HG02852 (cell line): ENCODE results near the gene INSIG2.

ENCODE experiments used
- ATAC-seq: cut with Tn5 transposase; IDR thresholded peaks from one replicate; pipeline ENCODE4 v1.9.1; 2021; ENCODE audit warnings: mild to moderate bottlenecking, moderate library complexity; ENCODE audit not compliant: unreplicated experiment

INSIG2 gene

GRCh38 chr2:118097657-118098056 is 9.4 kb downstream of the INSIG2 start:
- ATAC-seq, result no peak

DNA sequence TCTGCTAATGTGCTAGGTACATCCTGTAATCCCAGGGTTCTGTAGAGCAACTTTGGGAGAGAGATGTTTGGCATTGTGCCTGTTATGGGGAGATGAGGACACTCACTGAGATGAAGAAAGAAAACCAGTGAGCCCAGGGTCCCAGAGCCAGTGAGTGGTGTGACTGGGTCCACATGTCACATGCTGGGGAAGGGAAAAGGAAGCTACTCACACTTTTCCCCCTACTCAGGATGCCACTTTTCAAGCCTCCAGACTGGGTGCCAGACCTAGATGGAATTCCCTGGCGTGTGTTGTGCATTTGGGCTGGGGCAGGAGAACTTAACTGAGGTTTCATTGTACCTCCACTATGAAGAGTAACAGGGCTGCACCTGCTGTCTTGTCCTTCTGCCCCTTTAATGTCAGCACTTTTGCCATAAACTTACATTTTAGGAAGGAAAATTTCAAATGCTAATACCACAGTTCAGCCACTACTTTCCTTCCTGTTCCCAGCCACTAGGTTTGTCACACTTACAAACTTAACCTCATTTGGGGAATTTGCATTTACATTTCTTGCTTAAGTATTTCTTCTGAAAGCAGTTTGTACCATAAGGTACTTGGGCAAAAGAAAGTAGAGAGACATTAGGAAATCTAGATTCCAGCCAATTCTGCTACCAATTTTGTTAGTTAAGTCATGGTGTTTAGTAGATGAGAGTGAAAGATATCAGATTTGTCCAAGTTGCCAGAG is 10.2 kb downstream of the INSIG2 start:
- no peak for ATAC-seq

DNA sequence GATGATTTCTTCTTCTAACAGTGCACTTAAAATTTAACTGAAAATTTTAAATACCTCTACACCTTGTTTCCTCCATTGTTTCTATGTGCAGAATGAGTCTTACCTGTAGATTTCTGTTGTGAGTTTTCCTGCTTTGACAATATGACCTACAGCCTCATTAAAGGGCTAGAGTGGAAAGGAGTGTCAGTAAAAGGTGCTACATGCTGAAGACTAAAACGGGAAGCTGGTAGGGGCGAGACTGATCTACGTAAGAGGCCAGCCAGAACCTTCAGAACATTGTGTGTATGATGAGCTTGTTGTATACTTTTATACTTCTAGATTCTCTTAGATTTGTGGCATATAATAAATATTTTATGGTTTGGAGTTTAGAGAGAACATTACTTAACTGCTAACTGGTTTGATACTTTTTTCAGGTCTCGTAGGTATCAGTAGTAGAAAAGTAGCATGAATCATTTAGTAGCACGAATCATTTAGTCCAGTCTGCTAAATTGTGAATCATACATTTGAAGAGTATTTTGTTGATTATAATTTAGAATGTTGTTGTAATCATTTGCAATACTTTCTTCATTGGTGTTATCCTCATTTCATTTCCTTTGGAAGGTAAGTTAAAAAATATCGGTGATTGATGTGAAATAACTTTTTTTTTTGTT is 14.3 kb downstream of the INSIG2 start:
- no peak for ATAC-seq

DNA sequence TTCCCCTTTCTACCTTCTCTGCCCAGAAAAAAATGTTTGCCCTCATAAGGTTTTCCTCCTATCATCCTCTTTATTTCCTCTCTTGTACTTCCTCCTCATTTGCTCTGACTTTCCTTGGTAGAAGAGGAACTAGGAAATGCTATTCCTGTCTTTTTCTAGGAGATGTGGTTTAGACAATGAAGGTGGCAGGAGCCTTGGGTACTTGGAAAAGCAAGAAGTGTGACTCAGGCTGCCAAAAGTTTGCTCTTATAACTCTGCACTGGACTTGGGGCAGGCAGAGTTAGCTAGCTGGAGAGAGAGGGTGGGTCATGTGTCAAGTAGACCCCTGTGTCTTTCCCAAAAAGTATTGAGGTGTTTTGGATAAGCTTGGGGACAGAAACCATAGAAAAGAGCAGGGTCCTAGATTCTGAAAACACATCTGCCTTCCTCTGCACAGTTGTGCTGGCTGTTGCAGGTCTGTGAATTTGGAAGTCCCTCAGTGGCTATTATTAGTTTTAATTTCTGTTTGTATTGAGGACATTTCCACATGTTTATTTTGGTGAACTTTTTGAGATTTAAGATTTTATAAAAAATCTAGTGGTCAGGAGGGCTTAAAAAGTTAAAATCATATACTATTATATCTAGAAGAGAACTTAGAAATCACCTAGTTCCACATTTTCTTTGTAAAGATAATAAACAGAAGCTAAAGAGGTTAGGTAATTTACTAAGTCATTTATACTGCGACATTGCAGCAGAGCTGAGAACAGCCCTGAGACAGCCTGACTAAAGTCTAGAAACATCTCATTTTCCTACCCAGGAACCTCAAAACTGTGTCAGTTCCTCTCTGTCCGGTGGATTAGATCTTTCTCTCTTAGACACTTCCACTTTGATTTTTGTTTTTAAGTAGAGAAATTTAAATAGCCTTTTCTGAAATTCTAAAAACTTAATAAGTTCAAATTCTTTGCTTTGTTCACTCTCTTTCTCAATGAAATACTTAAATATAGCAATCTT is 16.0 kb downstream of the INSIG2 start:
- peak; percentile 99 for ATAC-seq

DNA sequence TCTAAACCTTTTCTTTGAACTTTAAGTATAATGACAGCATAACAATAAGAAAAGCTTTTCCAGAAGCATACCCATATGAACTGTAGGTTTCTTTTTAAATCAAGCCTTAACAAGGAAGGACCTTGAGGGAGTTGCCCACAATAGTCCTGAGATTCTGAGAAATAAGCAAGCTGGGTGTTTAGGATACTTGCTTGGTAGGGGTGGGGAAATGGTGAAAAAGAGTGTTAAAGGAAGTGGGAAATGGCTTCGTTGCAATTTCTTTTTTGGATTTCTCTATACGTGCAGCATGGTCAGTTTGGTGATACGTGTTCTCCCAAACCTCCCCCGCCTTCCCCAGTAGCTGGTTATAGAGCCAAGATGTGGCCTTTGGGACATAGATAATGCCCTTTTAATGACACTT is 17.2 kb downstream of the INSIG2 start:
- ATAC-seq, result no peak

DNA sequence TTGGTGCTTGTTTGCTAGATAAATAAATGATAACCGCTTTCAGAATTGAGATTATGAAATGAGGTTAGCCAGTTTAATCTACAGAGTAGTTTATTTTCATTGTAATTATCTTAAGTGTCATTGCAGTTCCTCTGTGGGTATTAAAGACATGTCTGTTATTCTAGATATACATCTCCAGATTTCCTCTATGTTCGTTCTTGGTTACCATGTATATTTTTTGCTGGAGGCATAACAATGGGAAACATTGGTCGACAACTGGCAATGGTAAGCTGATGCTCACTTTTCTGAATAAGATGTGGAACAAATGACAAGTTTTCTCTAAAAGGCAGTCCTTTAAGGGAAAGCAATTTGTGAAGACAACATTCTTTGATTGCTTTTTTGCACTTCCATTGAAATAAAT is 18.7 kb downstream of the INSIG2 start:
- ATAC-seq, result no peak

GRCh38 chr2:118110310-118110709 is 22.0 kb downstream of the INSIG2 start:
- ATAC-seq, result no peak

DNA sequence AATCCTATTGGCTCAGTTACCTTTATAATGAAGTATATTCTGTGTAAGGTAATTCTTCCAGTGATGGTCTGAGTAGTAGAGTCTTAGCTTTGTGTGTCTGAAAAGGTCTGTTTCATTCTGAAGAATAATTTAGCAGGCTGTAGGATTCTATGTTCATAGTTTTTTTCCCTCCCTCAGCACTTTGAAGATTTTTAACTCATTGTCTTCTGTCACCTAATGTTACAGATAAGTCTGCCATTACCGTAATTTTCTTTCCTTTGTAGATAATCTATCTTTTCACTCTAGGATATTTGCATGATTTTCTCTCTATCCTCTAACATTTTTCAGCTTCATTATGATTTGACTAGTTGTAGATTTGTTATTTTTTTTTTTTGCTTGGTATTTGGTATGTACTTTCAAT is 22.7 kb downstream of the INSIG2 start:
- ATAC-seq, result no peak

- ATAC-seq, result no peak
These were observed 24.6 kb downstream of the INSIG2 start for GRCh38 chr2:118112771-118113334.

DNA sequence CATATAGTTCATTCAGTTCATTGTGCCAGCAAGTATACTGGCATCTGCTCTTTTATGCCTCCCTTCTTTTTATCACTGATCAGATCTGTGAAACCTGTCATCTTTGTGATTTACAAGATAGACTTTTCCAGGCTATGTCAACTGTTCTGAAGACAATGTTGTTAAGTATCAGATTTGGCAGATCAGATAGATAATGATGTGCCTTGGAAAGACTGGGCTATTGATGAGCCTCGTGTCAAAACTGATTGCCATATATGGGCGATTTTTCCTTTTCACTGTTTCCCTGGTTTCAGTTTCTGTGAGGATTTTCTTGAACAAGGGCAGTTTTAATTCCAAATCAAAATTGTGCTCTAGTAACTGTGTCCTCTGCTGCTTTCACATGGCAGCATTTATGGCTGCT is 26.6 kb downstream of the INSIG2 start:
- no peak for ATAC-seq

- ATAC-seq, result no peak
These were observed 27.5 kb downstream of the INSIG2 start for GRCh38 chr2:118115761-118116160.

DNA sequence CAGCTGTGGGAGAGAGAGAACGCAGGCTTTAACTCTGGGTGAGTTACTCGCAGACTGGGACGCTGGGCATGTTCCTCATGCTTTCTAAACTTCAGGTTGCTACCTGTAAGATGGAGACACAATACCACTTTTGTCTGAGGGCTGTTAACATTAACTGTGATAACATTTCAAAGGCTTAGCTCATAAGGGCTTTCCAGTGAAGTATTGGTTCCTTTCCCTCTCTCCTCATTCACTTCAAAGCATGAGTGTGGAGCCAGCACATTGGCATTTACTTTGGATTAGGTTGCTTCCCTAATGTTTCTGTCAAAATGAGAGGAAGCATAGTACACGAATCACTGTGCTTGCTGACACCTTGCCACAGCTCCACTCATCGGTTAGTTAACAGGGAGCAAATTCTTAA is 30.2 kb downstream of the INSIG2 start:
- ATAC-seq, result no peak

- no peak for ATAC-seq
These were observed 31.0 kb downstream of the INSIG2 start for GRCh38 chr2:118119158-118119727.

- ATAC-seq, result no peak
These were observed 31.6 kb downstream of the INSIG2 start for GRCh38 chr2:118119761-118120400.

DNA sequence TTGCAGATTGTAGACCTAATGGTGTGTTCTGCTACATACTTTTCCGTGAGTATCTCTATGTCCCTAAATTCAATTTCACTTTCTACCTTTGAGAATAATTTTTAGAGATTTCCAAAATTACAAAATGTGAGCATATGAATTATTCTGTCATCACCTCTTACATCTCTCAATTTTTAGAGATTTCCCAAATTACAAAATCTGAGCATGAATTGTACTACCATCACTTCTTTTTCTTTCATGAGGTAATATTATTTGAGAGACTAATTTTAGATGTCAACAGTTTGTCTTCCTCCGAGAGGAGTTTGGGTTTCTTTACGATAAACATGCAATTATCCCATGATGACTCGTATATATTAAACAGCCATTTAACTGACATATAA is 32.1 kb downstream of the INSIG2 start:
- no peak for ATAC-seq

GRCh38 chr2:118121101-118121500 is 32.8 kb downstream of the INSIG2 start:
- ATAC-seq, result no peak

DNA sequence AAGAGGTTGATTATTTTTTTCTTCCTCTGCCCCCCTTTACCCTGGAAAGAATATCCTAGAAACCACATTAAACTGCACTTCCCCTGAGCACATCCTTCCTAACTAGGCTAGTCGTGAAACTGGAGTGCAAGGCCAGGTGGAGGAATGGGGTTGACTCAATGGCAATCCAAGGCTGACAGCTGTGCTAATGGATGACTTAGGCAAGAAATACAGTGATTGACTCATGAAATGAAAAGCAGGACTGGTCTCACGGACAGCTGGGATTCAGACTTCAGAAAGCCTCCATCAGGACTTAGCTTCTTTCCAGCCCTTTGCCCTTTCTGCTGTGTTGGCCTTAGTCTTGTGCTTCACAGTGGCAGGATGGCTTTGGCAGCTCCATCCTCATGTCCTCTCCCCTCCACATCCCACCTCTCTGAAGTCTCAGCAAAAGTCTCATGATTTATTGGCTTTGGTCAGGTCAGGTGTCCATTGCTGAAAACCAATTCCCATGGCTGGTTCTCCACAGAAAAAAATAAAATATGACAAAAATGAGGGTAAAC is 33.8 kb downstream of the INSIG2 start:
- ATAC-seq, result no peak

DNA sequence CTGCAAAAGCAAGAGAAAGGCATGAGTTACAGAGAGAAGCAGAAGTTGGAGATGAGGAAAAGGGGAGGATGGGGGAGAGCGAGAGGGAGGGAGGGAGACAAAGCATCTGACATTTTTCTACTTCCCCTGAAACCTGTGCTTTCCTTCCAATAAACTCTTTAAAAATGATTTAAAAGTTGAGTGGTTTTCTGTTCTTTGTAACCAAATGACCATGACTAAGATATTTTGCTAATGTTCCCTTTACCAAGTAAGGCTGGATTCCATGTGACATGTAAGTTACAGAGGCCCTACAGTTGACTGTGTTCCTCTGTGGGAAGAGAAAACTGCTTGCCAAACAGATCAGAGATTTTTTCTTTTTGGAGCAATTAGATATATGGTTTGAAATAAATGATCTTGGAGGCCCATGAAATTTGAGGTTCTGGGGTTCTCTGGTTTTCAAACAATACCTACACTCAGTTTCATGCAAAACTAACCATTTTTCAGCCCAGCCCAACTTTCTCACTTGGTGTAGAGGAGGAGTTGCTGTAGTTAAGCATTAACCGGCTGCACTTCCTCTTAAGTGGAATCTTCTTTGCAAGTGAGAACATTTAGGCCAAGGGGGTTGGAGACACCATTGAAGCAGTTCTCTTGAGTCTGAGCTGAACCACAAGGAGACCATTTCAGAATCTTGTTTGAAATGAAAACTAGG is 34.5 kb downstream of the INSIG2 start:
- peak; percentile 91 for ATAC-seq

DNA sequence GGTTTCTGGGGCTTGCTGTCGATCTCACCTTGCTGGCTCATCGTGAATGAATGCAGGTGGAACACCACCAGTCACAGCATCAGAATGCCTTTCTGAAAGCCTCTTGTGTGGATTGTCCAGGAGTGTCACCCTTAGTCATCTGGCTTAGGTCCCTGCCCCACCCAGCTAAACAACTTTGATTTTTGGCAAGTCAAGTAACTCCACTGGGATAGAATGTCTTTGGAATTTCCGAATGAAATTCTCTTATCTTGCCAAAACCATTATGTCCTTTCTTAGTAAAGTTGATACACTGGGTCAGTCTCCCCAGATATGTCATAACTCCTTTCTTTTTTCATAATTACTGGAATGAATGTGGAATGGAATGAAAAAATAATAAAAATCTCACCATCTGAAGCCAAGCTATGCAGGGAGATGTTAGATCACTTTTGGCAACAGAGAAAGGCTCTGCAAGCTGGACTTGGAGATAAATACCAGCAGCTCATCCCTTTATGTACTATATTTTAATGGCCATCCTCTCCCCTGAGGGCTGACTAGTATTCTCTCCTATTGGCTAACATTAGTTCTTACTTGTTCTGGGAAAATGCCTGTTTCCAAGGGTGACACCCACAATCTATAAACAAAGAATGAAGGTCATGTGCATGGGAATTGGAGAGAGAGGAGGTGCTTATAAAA is 35.4 kb downstream of the INSIG2 start:
- ATAC-seq, result no peak
